ENCODE measurements around the gene SLIT1. TPM values are rescaled to one million over a fixed set of nuclear protein-coding genes. Genes with fewer than 3 reads are reported as not detected.

SLIT1 gene
- total RNA-seq, 2 donors from 2014 or later: 0.44 to 0.50 TPM

GRCh38 chr10:96949039-96949683 lies 236.6 kb downstream of the SLIT1 start:
- ATAC-seq: no peak
- DNase-seq: no peak
- no peaks in the 10 kb centered on the region for H3K9me3 ChIP-seq (ENCODE audit: control insufficient read depth, low read length, poor library complexity, severe bottlenecking)
- Mint-ChIP-seq H3K27me3 (no peaks in the 10 kb centered on the region), H3K27ac (no peak overlapping the region), H3K4me3 (no peak overlapping the region), H3K4me1 (peaks cover 7% of the 10 kb centered on the region), H3K36me3 (ENCODE audit: low read depth) (peaks cover 5% of the 10 kb centered on the region)

Other genes with a start within 250 kb of the SLIT1 start
- gene ARHGAP19, start 106.7 kb upstream of the SLIT1 start, total RNA-seq: 10 to 100 TPM in 1 of 2 donors, 1 to 10 TPM in 1; 9.3 to 15.7 TPM
- gene FRAT1, start 133.3 kb upstream of the SLIT1 start, total RNA-seq: 10 to 100 TPM; 24.4 to 26.5 TPM
- gene FRAT2, start 148.8 kb upstream of the SLIT1 start, total RNA-seq: 10 to 100 TPM; 16.8 to 21.7 TPM
- 100 to 1,000 TPM; 138 to 231 TPM for gene RRP12, start 215.4 kb upstream of the SLIT1 start, total RNA-seq
- 100 to 1,000 TPM in 1 of 2 donors, 10 to 100 TPM in 1; 88.6 to 101 TPM for gene PGAM1, start 240.2 kb upstream of the SLIT1 start, total RNA-seq

All from T-helper 17 cell (primary cell).